Suprapubic skin (tissue), 4 donors: Measurements from ENCODE around the gene EPS8.

ENCODE experiments used
- CTCF ChIP-seq, 2 donors: fragments of 200-600 bp in 1 of 2; fragments of 450-650 bp in 1 of 2; sonication (generic) in 1 of 2; IDR thresholded peaks; one replicate each; pipeline ENCODE4 v1.5.1; 2016 to 2019; ENCODE audit warnings: antibody characterized with exemption in 2 of 2, mild to moderate bottlenecking in 1 of 2, moderate library complexity in 1 of 2
- POLR2A ChIP-seq, 2 donors: fragments of 450-650 bp; IDR thresholded peaks; one replicate each; pipeline ENCODE4 v1.6.1; 2017; ENCODE audit warnings: antibody characterized with exemption in 2 of 2, mild to moderate bottlenecking in 2 of 2, moderate library complexity in 2 of 2
- POLR2AphosphoS5 ChIP-seq, 3 donors: sonication (generic); formaldehyde crosslinking; IDR thresholded peaks; one replicate each; pipeline ENCODE4 v1.6.1; 2017; ENCODE audit warnings: antibody characterized with exemption in 3 of 3

- TF ChIP-seq POLR2AphosphoS5 (IDR thresholded peaks at IDR 0.05) (no peak), CTCF (IDR thresholded peaks at IDR 0.05) (no peak), POLR2A (IDR thresholded peaks at IDR 0.05) (no peak)
Observed at GRCh38 chr12:15754233-15754632, 35.0 kb downstream of the EPS8 start.
